Camera-type eye (tissue), 1 donor: ENCODE measurements around the gene BEST2. TPM values are rescaled to one million over a fixed set of nuclear protein-coding genes. Genes with fewer than 3 reads are reported as not detected.

Experiments used
- total RNA-seq: library from RNA; depleted of rRNA; stranded (reverse); fragments of >200 nt; gene quantifications from one replicate; pipeline ENCODE4 v1.2.3, GENCODE V29; 2014

BEST2 gene
- 0.55 TPM for total RNA-seq

GRCh38 chr19:12751635-12752034, at the start of gene BEST2:
BEST2 (plus strand) TSS chr19:12751791; CDS start chr19:12752593, 802 bp downstream.

GRCh38 chr19:12723641-12724426, 27.8 kb upstream of the BEST2 start, which contains the start of gene TNPO2:
TNPO2 (minus strand) TSS chr19:12723932; CDS start chr19:12720977, 2,955 bp downstream.

GRCh38 chr19:12736995-12737834, 14.4 kb upstream of the BEST2 start, which contains the start of gene GET3:
GET3 (plus strand) TSS chr19:12737497; CDS start chr19:12737506, 9 bp downstream.

GRCh38 chr19:12774588-12775555, 23.3 kb downstream of the BEST2 start, which contains the start of gene HOOK2:
HOOK2 (minus strand) TSS chr19:12775552; CDS start chr19:12775449, 103 bp downstream.

GRCh38 chr19:12791345-12792050, 39.9 kb downstream of the BEST2 start, which contains the start of gene JUNB:
JUNB (plus strand) TSS chr19:12791486; CDS start chr19:12791772, 286 bp downstream.

GRCh38 chr19:12801466-12802266, 50.1 kb downstream of the BEST2 start, which contains the start of the genes PRDX2 and THSD8:
PRDX2 (minus strand) TSS chr19:12801800; CDS start chr19:12801261, 539 bp downstream.
THSD8 (plus strand) TSS chr19:12802069; CDS start chr19:12802072, 3 bp downstream.

GRCh38 chr19:12806242-12807081, 54.9 kb downstream of the BEST2 start, which contains the start of gene RNASEH2A:
RNASEH2A (plus strand) TSS chr19:12806584; CDS start chr19:12806674, 90 bp downstream.

Other genes with a start within 250 kb of the BEST2 start
- gene ZNF564, start 200.3 kb upstream of the BEST2 start, total RNA-seq, result 33.2 TPM
- 15.2 TPM for gene ZNF490, start 141.0 kb upstream of the BEST2 start, total RNA-seq
- 47.4 TPM for gene ZNF791, start 140.9 kb upstream of the BEST2 start, total RNA-seq
- 35.4 TPM for gene MAN2B1, start 85.0 kb upstream of the BEST2 start, total RNA-seq
- 6.7 TPM for gene WDR83, start 85.0 kb upstream of the BEST2 start, total RNA-seq
- 154 TPM for gene DHPS, start 69.9 kb upstream of the BEST2 start, total RNA-seq
- gene GNG14, start 63.8 kb upstream of the BEST2 start, total RNA-seq, result not detected
- 7.8 TPM for gene FBXW9, start 55.2 kb upstream of the BEST2 start, total RNA-seq
- 92.0 TPM for gene TNPO2, start 27.9 kb upstream of the BEST2 start, total RNA-seq
- 144 TPM for gene TRIR, start 17.1 kb upstream of the BEST2 start, total RNA-seq
- gene GET3, start 14.3 kb upstream of the BEST2 start, total RNA-seq, result 49.4 TPM
- gene HOOK2, start 23.8 kb downstream of the BEST2 start, total RNA-seq, result 33.5 TPM
- gene JUNB, start 39.7 kb downstream of the BEST2 start, total RNA-seq, result 194 TPM
- 290 TPM for gene PRDX2, start 50.0 kb downstream of the BEST2 start, total RNA-seq
- gene THSD8, start 50.3 kb downstream of the BEST2 start, total RNA-seq, result not detected
- 20.2 TPM for gene RNASEH2A, start 54.8 kb downstream of the BEST2 start, total RNA-seq
- 8.6 TPM for gene RTBDN, start 82.8 kb downstream of the BEST2 start, total RNA-seq
- 23.3 TPM for gene MAST1, start 86.7 kb downstream of the BEST2 start, total RNA-seq
- 15.1 TPM for gene DNASE2, start 129.7 kb downstream of the BEST2 start, total RNA-seq
- gene KLF1, start 135.4 kb downstream of the BEST2 start, total RNA-seq, result 2.1 TPM
- 59.3 TPM for gene GCDH, start 139.4 kb downstream of the BEST2 start, total RNA-seq
- gene SYCE2, start 167.5 kb downstream of the BEST2 start, total RNA-seq, result not detected
- gene FARSA, start 181.9 kb downstream of the BEST2 start, total RNA-seq, result 41.6 TPM
- 471 TPM for gene CALR, start 186.8 kb downstream of the BEST2 start, total RNA-seq
- gene RAD23A, start 194.1 kb downstream of the BEST2 start, total RNA-seq, result 75.9 TPM
- 16.8 TPM for gene GADD45GIP1, start 205.4 kb downstream of the BEST2 start, total RNA-seq
- gene DAND5, start 217.8 kb downstream of the BEST2 start, total RNA-seq, result 5.2 TPM
- gene NFIX, start 243.7 kb downstream of the BEST2 start, total RNA-seq, result 122 TPM